Stimulated activated CD4-positive, alpha-beta T cell treated with anti-CD3 and anti-CD28 coated beads, Interleukin-2, amount 100 ng/mL, for 4 hours (primary cell): ENCODE measurements around the gene TGFBR3.
A peak's percentile ranks its signal among the peaks of the same experiment; 100 is the strongest.
"Not testable (repeated sequence)": the region's sequence is repeated elsewhere in the genome, so short reads cannot be mapped to it uniquely, and the experiment has no call there.

Experiments used
- DNase-seq: peaks from one replicate; pipeline ENCODE4 v3.0.0-alpha.2; 2020; ENCODE audit warnings: low read depth

The TGFBR3 gene

GRCh38 chr1:91883470-91883869 lies 2.5 kb downstream of the TGFBR3 start:
- no peak for DNase-seq

- DNase-seq, result no peak
These were observed 4.7 kb downstream of the TGFBR3 start for GRCh38 chr1:91881280-91881679.

DNA sequence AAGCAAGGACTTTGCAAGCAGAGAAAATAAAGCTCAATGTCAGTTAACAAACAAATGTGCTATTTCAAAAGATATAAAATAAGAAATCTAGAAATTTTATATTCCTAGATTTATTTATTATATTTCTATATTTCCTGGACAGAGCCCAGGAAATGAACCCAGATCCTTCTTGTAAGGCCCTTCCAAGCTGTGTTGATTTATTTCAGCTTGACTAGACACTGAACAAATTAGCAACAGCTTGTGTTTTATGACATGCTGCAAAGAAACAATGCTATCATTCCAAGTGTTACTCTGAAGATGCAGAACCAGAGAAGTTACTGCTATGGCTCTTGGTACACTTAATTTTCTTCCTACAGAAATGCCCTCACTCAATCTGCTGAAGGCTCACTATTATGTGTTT lies 6.2 kb downstream of the TGFBR3 start:
- DNase-seq, result no peak

DNA sequence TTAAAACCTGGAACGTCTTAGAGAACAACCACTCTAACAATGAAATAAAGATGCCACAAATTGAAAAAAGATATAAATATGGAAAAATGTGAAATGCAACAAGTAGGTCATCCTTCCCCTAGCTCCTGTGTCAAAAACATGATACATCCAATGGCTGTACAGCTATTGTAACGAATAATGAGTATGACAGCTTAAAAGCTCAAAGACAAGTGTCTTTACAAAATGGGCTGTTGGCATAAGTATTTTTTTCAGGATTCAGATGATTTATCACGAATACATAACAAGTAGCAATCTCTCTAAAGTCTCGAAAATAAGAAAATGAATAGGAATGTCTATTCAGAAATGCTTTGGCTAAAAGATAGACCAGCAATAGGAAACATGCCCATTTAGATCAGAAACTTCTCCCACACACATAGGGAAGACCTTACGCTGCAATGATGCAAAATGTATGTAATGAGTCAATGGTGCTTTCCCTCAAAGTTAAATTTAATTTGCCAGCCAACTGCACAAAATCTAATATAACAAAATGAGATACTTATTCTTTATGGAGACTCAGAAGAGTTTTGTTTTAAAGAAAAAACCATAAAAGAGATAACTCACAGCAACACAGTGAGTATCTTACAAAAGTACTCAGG lies 8.3 kb downstream of the TGFBR3 start:
- no peak for DNase-seq

GRCh38 chr1:91876781-91877573 lies 9.0 kb downstream of the TGFBR3 start:
- DNase-seq, result no peak

DNA sequence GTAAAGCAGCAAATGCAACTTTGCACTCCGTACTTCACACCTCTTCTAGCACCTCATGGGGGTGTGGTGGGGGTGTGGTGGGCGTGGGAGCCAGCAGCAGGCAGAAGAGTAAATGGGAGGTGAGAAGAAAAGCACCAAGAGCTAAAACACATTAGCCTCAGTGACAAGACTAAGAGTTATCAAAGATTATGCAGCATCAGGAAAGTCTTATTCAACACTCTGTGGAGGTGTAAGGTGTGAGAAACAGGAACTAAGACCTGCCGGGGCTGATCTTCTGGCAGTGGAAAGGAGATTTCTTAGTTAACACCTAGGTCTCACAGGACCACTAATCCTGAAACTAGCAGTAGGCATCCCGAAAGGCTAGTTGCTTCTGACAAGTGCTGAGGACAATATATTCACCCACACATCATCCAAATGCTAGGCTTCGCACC lies 9.9 kb downstream of the TGFBR3 start:
- DNase-seq, result peak; percentile 35

DNA sequence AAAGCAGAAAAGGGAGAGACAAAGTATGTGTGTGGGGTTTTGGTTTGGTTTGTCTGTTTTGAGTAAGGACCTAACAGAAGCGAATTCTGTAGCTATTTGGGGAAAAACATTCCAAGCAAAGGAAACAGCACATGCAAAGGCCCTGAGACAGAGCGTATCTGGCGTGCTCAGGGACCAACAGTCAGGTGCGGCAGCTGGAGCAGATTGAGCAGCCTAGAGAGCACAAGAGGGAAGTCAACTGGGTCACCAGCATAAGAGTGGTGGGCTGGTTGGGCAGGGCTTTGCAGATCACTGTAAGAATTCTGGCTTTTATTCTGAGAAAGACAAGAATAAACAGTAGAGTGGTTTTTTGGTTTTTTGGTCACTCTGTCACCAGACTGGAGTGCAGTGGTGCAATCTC lies 11.8 kb downstream of the TGFBR3 start:
- DNase-seq, result no peak

DNA sequence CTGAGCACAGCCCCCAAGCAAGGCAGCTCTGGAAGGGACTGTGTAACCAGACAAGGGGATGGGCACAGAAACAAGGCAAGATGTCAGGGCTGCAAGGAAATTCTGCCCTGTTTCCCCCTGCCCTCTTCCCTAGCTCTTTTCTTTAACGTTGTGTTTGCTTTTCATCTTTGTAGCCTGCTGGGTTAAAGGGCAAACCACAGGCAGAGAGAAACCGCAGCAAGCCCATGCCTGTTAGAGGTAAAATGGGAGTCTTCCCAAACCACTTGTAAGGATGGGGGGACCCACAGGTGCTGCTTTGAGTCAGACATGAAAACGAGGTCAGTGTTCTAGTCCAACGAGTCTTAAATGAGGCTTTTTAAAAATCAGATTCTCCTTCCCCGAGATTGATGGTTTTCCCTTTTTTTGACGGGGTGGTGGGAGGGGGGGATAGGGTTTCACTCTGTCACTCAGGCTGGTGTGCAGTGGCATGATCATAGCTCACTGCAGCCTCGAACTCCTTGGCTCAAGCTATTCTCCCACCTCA lies 13.3 kb downstream of the TGFBR3 start:
- DNase-seq, result no peak

GRCh38 chr1:91872000-91872399 lies 14.0 kb downstream of the TGFBR3 start:
- DNase-seq, result no peak

- no peak for DNase-seq
These were observed 15.6 kb downstream of the TGFBR3 start for GRCh38 chr1:91870322-91870721.

- DNase-seq, result no peak
These were observed 19.5 kb downstream of the TGFBR3 start for GRCh38 chr1:91866425-91866824.

GRCh38 chr1:91864017-91864700 lies 21.8 kb downstream of the TGFBR3 start:
- no peak for DNase-seq

- no peak for DNase-seq
These were observed 22.5 kb downstream of the TGFBR3 start for GRCh38 chr1:91863498-91863897.

DNA sequence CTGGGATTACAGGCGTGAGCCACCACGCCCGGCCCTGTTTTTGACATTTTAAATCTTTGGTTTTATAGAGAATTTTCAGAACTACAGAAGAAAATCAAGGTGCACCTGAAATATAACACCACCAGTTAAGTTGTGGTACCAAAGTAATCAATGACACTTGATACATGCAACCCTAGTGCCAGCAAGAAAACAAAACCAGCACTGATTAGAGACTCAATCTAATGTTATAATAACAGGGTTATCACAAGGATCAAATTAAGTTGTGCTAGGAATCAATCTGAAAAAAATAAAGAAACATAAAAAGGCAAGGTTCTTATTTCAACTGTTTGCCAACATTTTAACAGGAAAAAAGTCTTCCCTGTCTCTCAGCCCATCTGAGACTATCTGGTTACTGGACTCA lies 23.8 kb downstream of the TGFBR3 start:
- DNase-seq, result no peak

DNA sequence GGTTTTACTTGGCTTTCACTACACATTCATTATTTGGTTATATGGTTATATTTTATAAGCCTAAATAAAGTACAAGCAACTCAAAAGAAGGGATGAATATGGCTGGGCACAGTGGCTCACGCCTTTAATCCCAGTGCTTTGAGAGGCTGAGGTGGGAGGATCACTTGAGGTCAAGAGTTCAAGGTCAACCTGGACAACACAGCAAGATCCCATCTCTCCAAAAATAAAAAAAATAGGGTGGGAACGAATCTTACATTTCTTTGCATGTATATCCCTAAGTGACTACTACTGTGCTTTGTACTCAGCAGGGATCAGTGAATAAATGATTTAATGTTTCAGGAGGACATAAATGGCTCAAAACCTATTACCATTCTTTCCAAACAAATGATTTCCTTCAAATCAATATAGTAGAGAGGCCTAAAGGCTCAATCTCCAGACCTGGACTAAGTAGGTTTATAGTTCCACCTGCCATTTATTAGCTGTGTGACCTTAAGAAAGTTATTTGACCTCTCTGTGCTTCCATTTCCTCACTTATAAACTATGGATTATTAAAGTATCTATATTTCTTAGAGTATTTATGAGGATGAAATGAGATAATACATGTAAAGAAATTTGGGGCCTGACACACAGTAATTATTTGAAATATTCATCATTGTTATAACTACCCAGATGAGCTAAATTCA lies 28.3 kb downstream of the TGFBR3 start:
- no peak for DNase-seq

- no peak for DNase-seq
These were observed 29.0 kb downstream of the TGFBR3 start for GRCh38 chr1:91856996-91857395.

DNA sequence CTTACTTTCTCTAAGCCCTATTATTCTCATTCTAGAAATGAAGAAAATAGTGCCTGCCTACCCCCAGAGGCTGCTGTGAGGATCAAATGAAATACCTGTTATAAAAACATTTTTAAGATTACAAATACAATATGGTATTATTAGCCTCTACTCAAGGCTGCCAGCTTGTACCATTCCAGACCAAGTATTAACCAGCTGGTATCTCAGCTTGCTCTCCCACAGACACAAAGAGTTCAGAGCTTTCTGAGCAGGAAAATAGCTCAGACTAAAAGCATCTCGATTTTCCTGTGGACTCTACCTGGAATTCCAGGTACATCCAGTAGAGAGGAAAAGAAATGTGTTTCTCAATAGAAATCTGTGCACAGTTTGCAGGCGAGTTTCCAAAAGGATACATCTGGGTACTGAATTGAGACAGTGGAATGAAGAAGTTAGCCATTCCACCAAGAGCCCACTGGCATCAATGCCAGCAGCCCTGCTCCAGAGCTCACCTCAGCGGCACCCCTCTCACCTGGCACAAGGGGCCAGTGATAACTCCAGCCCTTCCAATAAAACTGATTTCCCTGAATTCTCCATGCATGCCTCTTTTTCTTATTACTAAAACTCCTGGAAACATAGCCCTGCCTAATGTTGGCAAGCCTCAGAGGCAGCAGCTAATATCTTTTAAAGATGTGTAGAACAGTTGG lies 31.0 kb downstream of the TGFBR3 start:
- no peak for DNase-seq

- no peak for DNase-seq
These were observed 32.6 kb downstream of the TGFBR3 start for GRCh38 chr1:91853397-91853796.

DNA sequence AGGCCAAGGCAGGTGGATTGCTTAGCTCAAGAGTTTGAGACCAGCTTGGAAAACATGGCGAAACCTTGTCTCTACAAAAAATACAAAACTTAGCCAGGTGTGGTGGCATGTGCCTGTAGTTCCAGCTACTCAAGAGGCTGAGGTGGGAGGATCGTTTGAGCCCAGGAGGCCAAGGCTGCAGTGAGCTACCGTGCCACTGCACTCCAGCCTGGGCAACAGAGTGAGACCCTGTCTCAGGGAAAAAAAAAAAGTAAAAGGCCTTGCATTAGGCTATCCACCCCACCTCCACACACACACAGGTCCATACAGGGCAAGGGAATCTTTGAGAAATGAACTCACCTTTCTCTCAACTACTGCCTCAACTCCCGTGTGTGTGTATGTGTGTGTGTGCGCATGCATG lies 33.9 kb downstream of the TGFBR3 start:
- DNase-seq, result not testable (repeated sequence)

- DNase-seq, result no peak
These were observed 34.6 kb downstream of the TGFBR3 start for GRCh38 chr1:91851130-91852010.

GRCh38 chr1:91850708-91851107 lies 35.2 kb downstream of the TGFBR3 start:
- no peak for DNase-seq
